ENCODE measurements around the gene ESYT2. TPM values are rescaled to one million over a fixed set of nuclear protein-coding genes. Genes with fewer than 3 reads are reported as not detected.

Gene ESYT2
- polyA plus RNA-seq, 4 donors, result 33.0 to 64.2 (median 45.6) TPM

DNA sequence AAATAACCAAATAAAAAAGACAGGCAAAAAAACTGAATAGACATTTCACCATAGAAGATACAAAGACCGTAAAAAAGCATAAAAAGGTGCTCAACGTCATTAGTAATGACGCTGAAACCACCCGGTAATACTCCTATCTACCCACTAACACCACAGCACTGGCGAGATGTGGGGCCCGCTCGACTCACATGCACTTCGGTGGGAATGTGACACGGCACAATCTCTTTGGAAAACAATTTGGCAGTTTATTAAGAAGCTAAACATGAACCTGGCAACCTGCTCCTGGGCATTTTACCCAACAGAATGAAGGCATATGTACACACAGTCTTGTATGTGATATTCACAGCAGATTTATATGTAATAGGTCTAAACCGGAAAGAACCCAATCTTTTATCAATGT lies 81.9 kb downstream of the ESYT2 start:
- DNase-seq (ENCODE audit: low read depth in 4 of 4, low spot score in 3 of 4), result no peak

- no peak for DNase-seq (ENCODE audit: low read depth in 4 of 4, low spot score in 3 of 4)
These were observed 82.4 kb downstream of the ESYT2 start for GRCh38 chr7:158746957-158747356.

- DNase-seq (ENCODE audit: low read depth in 4 of 4, low spot score in 3 of 4), result no peak
These were observed 84.1 kb downstream of the ESYT2 start for GRCh38 chr7:158745057-158745715.

- DNase-seq (ENCODE audit: low read depth in 4 of 4, low spot score in 3 of 4), result no peak
These were observed 85.2 kb downstream of the ESYT2 start for GRCh38 chr7:158744070-158744469.

GRCh38 chr7:158743219-158743618 lies 86.1 kb downstream of the ESYT2 start:
- no peak for DNase-seq (ENCODE audit: low read depth in 4 of 4, low spot score in 3 of 4)

DNA sequence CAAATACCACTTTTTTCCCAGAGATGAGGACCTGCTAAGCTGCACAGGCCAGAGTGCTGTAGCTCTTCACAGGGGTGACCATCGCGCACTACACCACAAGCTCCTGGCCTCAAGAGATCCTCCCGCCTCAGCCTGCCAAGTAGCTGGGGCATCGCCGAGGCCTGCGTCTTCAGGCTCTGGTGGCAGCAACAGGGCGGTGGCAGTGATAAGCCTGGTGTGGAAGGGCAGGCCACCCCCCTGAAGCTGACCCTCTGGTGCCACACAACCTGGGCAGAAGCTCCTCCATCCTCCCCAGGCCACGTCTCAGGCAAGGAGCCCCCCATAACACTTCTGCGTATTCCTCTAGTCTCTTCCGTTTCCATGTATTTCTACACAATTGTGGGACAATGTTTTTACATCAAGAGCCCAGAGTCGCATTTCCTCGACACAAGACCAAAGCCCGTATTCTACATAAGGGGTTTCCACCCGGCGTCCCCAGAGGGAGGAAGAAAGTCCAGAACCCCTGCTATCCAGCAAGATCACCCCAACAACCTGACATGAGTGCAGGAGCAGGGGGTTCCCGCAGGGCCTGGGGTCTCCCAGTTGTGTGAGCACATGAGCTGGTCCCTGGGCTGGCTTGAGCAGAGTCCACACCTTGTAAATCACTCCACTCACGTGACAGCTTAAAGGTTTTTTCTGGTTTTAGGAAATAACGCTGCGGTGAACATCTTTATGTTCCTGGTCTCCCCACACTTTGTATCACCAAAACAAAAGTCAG lies 87.1 kb downstream of the ESYT2 start:
- no peak for DNase-seq (ENCODE audit: low read depth in 4 of 4, low spot score in 3 of 4)

DNA sequence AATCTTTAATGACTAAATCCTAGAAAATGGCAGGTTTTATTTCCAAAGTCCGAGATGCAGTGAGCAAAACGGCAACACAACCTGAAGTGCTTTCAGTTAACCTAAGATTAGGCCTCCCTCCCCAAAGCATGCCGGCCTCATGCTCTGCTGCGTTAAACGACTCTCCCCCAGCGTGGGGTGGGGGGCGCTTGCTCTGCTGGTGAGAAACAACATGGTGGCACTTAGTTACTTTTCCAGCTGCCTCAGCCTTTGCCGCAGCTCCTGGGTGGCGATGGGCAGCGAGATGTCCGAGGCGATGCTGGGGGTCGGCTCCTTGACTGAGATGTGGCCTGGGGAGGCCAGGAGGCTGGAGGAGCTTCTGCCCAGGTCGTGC lies 88.0 kb downstream of the ESYT2 start:
- DNase-seq (ENCODE audit: low read depth in 4 of 4, low spot score in 3 of 4), result no peak

- no peak for DNase-seq (ENCODE audit: low read depth in 4 of 4, low spot score in 3 of 4)
These were observed 88.5 kb downstream of the ESYT2 start for GRCh38 chr7:158740657-158741293.

- no peak for DNase-seq (ENCODE audit: low read depth in 4 of 4, low spot score in 3 of 4)
These were observed 89.2 kb downstream of the ESYT2 start for GRCh38 chr7:158740013-158740656.

GRCh38 chr7:158738841-158739240 lies 90.5 kb downstream of the ESYT2 start:
- no peak for DNase-seq (ENCODE audit: low read depth in 4 of 4, low spot score in 3 of 4)

- DNase-seq (ENCODE audit: low read depth in 4 of 4, low spot score in 3 of 4), result no peak
These were observed 92.1 kb downstream of the ESYT2 start for GRCh38 chr7:158737064-158737695.

DNA sequence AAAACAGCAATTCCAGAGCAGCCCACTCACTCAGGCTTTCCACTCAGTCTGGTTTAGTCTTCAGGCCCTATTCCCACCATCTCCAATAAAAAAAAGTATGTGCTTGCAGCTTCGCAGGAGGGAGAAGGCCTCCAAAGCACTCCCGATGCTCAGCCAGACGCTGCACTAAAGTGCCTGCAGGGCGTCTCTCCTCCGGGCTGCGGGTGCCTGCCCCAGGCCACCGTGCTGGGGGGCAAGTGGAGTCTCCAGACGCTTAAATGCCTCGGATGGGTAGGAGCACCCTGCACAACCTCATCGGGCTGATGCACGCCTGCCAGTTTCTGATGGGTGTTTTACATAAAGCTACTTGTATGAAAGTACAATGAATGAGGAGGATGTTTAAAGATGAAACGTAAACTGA lies 93.4 kb downstream of the ESYT2 start:
- DNase-seq (ENCODE audit: low read depth in 4 of 4, low spot score in 3 of 4), result no peak

DNA sequence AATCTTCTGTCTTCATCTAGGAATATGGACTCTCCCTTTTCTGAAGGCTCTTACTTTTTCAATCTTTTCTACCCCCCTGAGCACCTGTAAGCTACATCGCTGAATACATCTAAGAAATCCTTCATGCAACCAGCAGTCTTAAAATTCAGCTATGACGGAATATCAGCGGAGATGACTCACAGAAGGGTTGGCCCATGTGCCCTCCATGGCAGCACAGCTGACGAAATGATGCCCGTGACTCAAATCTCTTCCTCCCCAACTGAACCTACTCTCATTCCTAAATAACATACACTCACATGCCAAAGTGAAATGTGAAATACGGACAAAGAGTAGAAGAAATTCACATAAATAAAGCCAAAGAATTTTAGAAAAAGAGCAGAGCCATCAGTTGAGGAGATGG lies 94.4 kb downstream of the ESYT2 start:
- no peak for DNase-seq (ENCODE audit: low read depth in 4 of 4, low spot score in 3 of 4)

DNA sequence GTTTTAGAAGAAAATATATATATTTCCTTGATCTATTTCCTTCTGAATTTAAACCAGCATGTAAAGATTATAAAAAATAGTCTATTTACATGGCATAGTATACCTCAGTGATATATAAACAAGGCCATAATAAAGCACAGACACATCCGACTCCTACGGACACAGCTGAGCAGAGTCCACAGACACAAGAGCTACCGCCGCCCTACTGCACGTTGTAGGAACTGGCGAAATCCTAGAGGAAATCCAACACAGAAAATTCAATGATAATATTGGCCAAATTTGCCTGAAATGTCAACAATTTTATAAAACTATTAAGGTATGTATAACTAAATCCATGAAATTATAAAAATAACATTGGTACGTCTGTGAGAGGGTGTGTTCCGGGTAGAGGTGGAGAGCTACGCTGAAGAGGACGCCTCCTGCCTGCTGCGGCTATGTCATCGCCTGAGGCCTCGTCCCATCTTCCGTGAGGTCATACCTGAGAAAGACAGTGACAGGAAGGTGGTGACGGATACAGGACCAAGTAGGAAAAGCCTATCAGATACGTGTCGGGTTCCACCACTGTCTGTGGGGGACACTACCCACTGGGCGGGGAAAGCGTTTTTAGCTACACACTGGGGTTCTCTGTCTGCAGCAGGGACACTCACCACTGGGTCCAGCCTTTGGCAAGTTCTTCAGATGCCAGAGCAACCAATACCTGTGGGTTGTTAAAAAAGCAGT lies 95.4 kb downstream of the ESYT2 start:
- DNase-seq (ENCODE audit: low read depth in 4 of 4, low spot score in 3 of 4), result no peak

DNA sequence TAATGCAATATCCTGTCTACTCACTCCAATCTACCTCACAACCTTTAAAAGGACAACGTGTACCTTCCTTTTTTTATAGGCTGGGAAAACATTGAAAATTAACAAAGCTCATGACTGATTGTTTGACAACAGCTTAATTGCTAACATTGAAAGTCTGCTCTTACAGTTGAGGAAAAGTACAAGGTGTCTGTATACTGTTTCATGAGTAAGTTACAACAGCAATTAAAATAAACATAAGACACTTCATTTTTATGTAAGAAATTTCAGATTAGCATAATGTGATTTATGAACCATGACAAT lies 96.1 kb downstream of the ESYT2 start:
- DNase-seq (ENCODE audit: low read depth in 4 of 4, low spot score in 3 of 4), result no peak

DNA sequence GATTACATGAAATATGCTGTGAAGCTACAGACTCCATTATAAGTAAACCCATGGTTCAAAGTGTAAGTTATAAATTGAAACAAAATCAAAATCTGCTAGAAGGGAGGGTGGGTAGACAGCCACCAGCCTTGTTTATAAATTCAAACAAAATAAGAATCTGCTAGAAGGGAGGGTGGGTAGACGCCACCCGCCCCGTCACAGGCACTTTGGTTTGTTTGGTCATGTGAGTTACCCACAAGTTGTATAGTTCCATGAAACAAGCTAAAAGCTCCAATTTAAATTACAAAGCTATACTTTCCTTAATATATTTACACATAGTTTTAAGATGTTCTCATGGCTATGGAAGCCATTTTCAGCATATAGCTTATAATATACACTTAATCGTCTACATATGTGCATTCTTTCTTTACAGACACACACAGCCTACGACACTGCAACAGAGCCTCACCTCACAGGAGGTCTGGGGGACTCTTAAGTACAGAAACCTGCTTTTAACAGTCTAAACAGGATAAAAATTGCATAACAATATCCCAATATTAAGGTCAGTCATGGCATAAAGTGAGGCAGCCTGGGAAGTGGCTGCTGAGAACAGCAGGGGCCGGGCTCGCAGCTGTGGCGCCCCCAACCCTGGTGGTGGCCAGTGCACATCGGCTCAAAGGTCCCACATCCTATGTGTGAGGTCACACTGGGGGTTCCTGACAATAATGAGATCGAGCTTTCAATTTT lies 96.7 kb downstream of the ESYT2 start:
- DNase-seq (ENCODE audit: low read depth in 4 of 4, low spot score in 3 of 4), result no peak

DNA sequence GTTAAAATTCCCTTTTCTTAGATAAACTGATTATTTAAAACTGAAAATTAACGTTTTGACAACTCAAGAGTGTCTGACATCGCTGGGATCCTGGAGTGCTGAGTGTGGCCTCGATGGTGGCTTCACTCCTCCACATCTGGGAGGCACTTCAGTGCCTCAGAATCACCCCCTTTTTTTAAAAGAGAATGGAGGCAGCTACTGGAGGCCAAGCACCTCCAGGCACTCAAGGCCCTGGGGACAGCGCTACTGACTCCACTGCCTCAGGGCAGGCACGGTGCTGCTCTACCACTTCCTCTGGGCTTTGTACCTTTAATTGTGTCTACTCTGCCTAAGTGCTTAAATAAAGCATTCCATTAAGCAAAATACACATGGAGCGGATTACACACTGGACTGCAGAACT lies 97.5 kb downstream of the ESYT2 start:
- DNase-seq (ENCODE audit: low read depth in 4 of 4, low spot score in 3 of 4), result no peak

GRCh38 chr7:158730383-158731346 lies 98.6 kb downstream of the ESYT2 start:
- DNase-seq (ENCODE audit: low read depth in 4 of 4, low spot score in 3 of 4), result no peak

Measured in left renal pelvis (tissue), 4 donors.